Measurements from ENCODE around the gene KCNN3.
A peak's percentile ranks its signal among the peaks of the same experiment; 100 is the strongest.
"Not testable (repeated sequence)": the region's sequence is repeated elsewhere in the genome, so short reads cannot be mapped to it uniquely, and the experiment has no call there.

Gene KCNN3

GRCh38 chr1:154870115-154870571, at the start of gene KCNN3:
TSS of gene KCNN3 (minus strand) at chr1:154870281. CDS start at chr1:154869964, 317 bp downstream.
- DNase-seq (ENCODE audit: low read depth) = peak; percentile 49

DNA sequence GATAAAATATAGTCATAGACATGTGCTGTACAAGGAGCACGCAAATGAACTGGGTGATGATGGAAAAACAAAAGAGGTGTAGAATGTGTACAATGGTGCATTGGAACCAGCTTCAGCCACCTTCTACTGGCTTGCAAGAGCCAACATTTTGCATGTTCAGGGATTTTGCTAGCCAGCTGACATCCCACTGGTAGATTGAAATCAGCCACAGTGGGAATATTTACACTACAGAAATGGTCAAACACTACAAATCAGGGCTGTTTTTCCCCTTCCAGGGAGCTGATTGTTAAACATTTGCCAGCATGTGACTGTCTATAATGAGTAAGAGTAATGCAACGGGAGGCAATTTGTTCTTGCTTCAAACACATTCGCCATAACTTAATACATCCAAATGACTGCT, 43.2 kb upstream of the KCNN3 start:
- no peak for DNase-seq (ENCODE audit: low read depth)

DNA sequence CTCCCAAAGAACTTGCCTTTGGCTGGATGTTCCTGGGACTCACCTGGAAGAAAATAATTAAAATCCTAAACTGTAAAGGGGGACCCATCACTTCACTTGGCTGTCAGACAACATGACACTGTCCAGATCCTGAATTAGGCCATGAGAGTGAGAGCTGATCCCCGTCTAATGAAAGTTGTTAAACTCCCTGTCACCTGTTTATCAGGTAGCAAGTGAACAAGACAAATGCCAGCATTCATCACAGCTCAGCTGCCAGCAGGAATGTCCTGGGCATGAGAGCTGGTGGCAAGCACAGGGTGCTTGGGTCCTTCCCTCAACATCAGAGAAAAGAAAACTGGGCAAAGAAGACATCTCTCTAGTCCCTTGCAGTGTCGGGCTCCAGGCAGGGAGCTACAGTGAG, 42.7 kb upstream of the KCNN3 start:
- no peak for DNase-seq (ENCODE audit: low read depth)

- DNase-seq (ENCODE audit: low read depth) = no peak
Observed at GRCh38 chr1:154911691-154912550, 41.8 kb upstream of the KCNN3 start.

DNA sequence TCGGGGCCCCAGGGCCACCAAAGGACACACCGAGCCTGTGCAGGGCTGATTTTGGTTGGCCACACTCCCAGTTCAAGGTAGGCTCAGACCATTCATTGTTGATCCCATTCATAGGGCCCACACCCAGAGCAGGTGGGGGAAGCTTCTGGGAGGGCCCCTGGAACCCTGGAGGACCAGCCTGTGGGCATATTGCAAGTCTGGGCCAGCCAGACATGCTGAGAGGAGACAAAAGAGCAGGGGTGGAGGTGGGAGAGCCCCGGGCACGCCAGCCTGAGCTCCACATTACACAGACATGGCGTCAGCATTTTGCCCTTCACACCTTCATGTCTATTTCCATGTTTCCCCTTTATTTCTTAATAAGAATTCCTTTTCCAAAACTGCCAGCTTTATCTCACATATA, 40.8 kb upstream of the KCNN3 start:
- no peak for DNase-seq (ENCODE audit: low read depth)

DNA sequence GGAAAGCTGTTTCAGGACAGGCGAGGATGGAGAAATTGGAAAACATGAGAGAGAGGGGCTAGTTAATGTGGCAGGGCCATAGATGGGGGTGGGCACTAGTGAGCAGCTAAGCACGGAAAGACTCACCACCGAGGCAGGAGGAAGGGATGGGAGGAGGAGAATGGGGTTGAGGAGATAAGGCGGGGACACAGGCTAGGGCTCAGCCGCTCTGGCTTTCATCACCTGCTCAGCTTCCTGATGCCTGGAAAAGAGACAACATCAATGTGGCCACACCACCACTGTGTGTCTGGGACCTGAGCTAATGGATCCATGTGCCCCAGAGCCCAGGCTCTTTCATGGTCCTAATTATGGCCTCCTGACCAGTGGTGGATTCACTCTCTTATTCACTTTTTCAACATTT, 38.9 kb upstream of the KCNN3 start:
- no peak for DNase-seq (ENCODE audit: low read depth)

DNA sequence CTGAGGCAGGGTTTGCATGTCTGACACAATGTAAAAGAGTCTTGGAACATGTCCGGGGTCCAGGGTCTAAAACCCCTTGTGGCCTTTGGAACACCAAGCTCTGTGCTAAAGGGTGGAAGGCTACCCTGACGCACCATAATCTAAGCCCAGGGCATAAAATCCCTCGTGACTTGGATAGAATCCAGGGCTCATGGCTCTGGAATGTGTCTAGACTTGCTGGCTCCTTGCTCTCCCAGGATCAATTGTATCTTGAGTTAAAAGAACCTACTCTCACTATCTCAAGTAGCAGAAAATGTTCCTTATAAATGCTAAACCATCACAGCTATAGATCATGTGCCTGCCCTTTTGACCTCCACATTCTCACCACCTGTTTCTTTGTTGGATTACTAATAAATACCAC, 38.0 kb upstream of the KCNN3 start:
- not testable (repeated sequence) for DNase-seq (ENCODE audit: low read depth)

- no peak for DNase-seq (ENCODE audit: low read depth)
Observed at GRCh38 chr1:154906621-154907081, 36.6 kb upstream of the KCNN3 start.

- no peak for DNase-seq (ENCODE audit: low read depth)
Observed at GRCh38 chr1:154902938-154903566, 33.0 kb upstream of the KCNN3 start.

GRCh38 chr1:154901591-154901990, 31.5 kb upstream of the KCNN3 start:
- no peak for DNase-seq (ENCODE audit: low read depth)

GRCh38 chr1:154899041-154899440, 29.0 kb upstream of the KCNN3 start:
- no peak for DNase-seq (ENCODE audit: low read depth)

DNA sequence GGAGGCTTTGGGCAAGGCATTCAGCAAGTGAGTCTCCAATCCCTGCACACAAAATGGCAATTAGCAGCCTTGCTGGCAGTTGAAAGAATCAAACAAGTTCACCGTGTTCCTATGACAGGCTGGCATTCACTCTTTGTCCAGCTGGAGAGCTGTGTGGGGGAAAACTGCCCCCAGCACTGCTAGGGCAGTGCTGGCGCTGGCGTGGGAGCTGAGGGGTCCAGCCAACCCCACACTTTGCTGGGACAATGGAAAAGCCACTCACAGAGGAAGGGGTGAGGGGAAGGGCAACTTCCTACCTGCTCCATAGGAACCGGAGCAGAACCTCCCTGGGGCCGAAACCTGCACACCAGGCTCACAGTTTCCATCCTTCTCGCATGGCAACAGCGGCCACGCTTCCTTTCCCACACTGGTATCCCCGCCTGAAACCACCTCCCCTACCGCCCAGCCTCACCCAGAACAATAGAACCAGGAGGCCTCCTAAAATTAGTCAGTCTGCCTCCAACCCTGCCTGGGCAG, 26.7 kb upstream of the KCNN3 start:
- DNase-seq (ENCODE audit: low read depth) = no peak

DNA sequence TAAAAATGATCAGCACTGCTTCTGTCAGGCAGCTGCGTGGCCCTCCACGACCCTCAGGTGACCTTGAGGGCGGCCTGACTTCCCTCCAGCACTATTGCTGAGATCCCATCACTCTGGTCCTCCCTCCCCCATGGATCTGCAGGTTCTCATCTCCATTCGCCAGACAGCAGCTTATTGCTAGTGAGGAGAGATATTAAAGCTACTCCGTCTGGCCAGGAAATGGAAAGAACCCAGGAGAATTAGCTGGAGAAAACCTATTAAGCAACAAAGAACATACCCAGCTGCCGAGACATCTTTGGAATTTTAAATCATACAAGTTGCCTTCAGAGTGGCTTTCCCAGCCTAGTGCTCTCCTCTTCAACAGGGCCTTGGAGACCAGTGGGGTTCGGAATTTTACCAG, 25.7 kb upstream of the KCNN3 start:
- DNase-seq (ENCODE audit: low read depth) = no peak

- DNase-seq (ENCODE audit: low read depth) = no peak
Observed at GRCh38 chr1:154891452-154891851, 21.4 kb upstream of the KCNN3 start.

DNA sequence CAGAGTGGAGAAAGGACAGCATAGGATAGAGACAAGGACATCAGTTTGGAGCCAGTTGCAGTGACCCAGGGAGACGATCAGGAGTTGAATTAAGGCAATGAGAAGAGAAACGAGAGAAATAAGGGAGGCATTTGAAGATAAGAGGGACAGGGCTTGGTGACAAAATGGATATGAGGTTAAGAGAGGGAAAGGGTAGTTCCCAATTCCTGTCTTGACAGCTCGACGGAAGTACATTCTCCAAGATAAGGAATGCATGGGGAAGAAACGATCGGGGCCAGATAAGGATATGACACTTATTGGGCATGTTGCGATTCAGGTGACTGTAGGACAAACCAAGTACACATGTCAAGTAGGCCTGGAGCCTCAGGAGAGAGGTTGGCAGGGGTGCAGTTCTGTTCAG, 18.7 kb upstream of the KCNN3 start:
- no peak for DNase-seq (ENCODE audit: low read depth)

DNA sequence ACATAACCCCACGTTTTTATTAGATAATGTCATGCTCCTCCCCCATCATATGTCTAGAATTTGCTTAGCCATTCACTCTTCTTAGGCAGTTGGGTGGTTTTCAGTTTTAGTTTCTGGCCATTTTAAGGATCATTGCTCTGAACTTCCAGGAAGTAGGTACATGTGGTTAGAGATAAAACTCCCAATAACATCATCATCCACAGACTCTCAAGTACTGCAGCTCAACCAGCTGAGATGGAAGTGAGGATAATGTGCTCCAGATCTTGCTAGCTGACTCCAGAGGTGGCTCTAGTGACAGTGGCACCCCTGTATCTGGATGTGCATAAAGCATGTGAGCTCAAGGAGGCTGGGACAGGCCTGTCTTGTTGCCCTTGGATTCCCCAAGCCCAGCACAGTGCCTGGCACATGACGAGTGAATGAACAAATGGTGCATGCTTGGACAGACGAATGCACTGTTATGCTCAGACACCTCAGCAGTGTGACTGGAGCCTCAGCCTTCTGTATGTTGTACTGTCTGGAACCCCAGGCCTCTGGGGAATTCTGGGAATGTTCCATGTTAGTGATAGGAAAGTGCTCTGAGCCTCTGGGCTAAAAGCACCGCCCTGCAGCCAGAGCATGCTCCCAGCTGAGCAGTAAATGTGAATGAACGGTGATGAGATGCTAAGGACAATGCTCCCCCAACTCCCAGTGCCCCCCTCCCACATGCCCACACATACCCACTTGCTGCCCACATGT, 16.4 kb upstream of the KCNN3 start:
- DNase-seq (ENCODE audit: low read depth) = no peak

DNA sequence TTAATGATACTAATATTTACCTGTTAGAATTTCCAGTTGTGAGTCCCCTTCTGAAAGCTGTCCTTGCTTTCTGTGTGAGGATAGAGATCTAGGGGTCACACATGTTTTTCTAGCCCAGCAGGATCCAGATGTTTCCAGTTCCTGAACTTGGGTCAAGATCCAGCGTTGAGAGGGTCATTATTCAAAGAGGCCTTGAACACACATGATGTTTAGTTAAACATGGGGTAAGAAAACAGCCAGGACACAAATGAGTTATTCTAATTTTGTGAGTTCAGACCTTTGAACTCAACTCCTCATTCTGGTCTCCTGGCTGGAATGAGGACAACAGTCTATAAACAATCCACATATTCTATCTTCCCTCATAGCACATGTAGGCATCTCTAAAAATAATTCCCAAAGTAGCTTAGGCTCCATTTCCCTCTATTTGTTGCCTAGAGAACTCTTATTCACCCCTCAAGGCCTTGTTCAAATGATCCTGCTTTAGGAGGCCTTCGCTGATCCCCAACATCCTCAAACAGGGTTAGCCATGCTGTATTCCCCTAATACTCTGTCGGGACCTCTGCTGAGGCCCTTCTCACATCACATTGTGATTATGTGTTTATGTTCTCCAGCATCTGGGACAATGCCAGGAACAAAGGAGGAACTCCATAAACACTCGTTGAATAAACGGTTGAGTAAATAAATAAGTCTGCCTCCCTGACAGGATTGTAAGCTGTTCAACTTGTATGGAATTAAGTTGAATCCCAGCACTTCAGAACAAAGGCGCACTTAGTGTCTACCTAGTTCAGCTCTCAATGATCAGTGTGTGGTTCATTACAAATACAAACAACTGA, 15.0 kb upstream of the KCNN3 start:
- no peak for DNase-seq (ENCODE audit: low read depth)

GRCh38 chr1:154883919-154884868, 14.1 kb upstream of the KCNN3 start:
- DNase-seq (ENCODE audit: low read depth) = no peak

DNA sequence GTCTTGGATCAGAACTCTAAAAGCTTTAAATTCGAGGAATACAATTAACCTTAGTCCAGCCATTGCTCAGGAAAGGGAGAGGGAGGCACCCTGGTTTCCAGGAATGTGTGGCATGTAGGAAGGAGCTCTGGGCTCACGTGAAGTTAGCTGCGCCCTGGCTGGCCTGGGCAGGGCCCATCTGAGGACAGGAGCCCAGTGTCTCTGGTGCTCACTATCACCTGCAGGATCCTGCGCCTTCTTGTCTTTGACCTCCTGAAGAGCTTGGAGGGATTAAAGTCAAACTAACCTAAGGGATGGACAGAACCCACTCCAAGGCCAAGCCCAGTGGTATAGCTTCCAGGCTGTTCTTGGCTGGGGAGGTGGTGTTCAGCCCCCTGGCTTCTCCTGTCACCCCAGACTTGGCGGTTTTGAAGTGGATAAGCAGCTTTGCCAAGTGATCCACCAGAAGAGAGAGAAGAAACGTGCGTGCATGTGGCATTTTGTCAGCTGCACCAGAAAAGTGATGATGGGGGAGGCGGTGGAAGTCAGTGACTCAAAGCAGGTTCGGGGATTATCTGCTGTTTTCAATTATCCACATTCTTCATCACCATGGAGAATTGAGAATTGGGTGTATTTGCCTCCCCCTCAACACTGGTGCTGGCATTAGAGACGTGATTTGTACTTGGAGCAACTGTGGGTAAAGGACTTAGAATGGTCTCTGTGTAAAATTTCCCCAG, 11.9 kb upstream of the KCNN3 start:
- DNase-seq (ENCODE audit: low read depth) = no peak

GRCh38 chr1:154880671-154881070, 10.6 kb upstream of the KCNN3 start:
- no peak for DNase-seq (ENCODE audit: low read depth)

Data from stimulated activated CD4-positive, alpha-beta T cell treated with anti-CD3 and anti-CD28 coated beads, Interleukin-2, amount 100 ng/mL, for 4 hours (primary cell).